HepG2 (cell line): ENCODE measurements around the gene COL27A1. TPM values are rescaled to one million over a fixed set of nuclear protein-coding genes. Genes with fewer than 3 reads are reported as not detected.

Experiments used
- ATAC-seq: fragments of 200-7000 bp; cut with Tn5 transposase; 3 replicates; pipeline ENCODE4 v1.9.1; 2020; ENCODE audit warnings: mild to moderate bottlenecking, moderate library complexity
- BruUV-seq: library from RNA; stranded (reverse); fragments of 400-500 nt; replicated peaks from 2 replicates; lab custom pipeline; 2021; lab: Mats Ljungman, UMichigan
- CTCF ChIA-PET: fragments of 300-600 bp; formaldehyde crosslinking; extraction: SDS; loops from one replicate; lab custom pipeline; 2021; ENCODE audit warnings: low total read pairs, inconsistent platforms, low intra/inter-chr PET ratio; lab: Yijun Ruan, JAX
- POLR2A ChIA-PET: fragments of 350-600 bp; sonication (Branson Sonifier 250); formaldehyde crosslinking; loops from one replicate; lab custom pipeline; 2020; ENCODE audit warnings: antibody characterized with exemption, inconsistent platforms; lab: Yijun Ruan, JAX
- DNase-seq: peaks from one replicate; pipeline ENCODE4 v3.0.0-alpha.2; 2015; ENCODE audit warnings: low spot score
- FAIRE-seq: peaks from 3 replicates; lab custom pipeline; 2011; peaks lifted over from hg19 to GRCh38; lab: Jason Lieb, UNC
- H2AFZ ChIP-seq: one replicate; pipeline ENCODE4 v1.6.1; 2011; ENCODE audit warnings: low read length, inconsistent platforms
- H3K27ac ChIP-seq: fragments of 300-600 bp; 3 replicates; pipeline ENCODE4 v1.8.0; 2011; ENCODE audit warnings: mixed run types, mild to moderate bottlenecking, mixed read lengths, low read length, inconsistent platforms; ENCODE audit not compliant: insufficient read depth; ENCODE audit errors: extremely low read length
- H3K27me3 ChIP-seq, 2 experiments: fragments of 200-600 bp in 1 of 2; 2 replicates in 1 of 2; 3 replicates in 1 of 2; pipeline versions ENCODE4 v1.6.0 to v1.8.0; 2011; ENCODE audit warnings: low read length in 2 of 2, mild to moderate bottlenecking in 2 of 2, moderate library complexity in 2 of 2, inconsistent platforms in 1 of 2; ENCODE audit not compliant: insufficient read depth in 2 of 2, control insufficient read depth in 1 of 2
- H3K36me3 ChIP-seq, 2 experiments: fragments of 200-600 bp in 1 of 2; replicated peaks in 1 of 2; 2 replicates in 1 of 2; 3 replicates in 1 of 2; pipeline versions ENCODE4 v1.5.1 to v1.8.0; 2011; ENCODE audit warnings: low read length in 2 of 2, inconsistent platforms in 1 of 2; ENCODE audit not compliant: insufficient read depth in 2 of 2, control insufficient read depth in 1 of 2
- H3K4me1 ChIP-seq: 2 replicates; pipeline ENCODE4 v1.5.1; 2012; ENCODE audit warnings: low read length, inconsistent platforms; ENCODE audit not compliant: insufficient read depth
- H3K4me2 ChIP-seq: 2 replicates; pipeline ENCODE4 v1.6.0; 2011; ENCODE audit warnings: low read depth, low read length, inconsistent platforms
- H3K4me3 ChIP-seq, 3 experiments: fragments of 200-600 bp in 1 of 3; sonication (generic), shearing (Covaris generic) in 1 of 3; replicated peaks in 1 of 3; 2 replicates each; pipeline ENCODE4 v1.5.1; 2011 to 2016; ENCODE audit warnings: low read length in 3 of 3, inconsistent platforms in 2 of 3, low read depth in 2 of 3, mild to moderate bottlenecking in 2 of 3, control low read depth in 1 of 3, mixed read lengths in 1 of 3; ENCODE audit not compliant: insufficient read depth in 1 of 3
- H3K79me2 ChIP-seq: one replicate; pipeline ENCODE4 v1.6.1; 2011; ENCODE audit warnings: low read length, inconsistent platforms; ENCODE audit not compliant: insufficient read depth
- H3K9ac ChIP-seq: 2 replicates; pipeline ENCODE4 v1.6.0; 2011; ENCODE audit warnings: mild to moderate bottlenecking, low read depth, low read length, inconsistent platforms; ENCODE audit not compliant: insufficient read depth
- H3K9me3 ChIP-seq: 2 replicates; pipeline ENCODE4 v1.5.1; 2012; ENCODE audit warnings: mild to moderate bottlenecking, low read length
- H4K20me1 ChIP-seq: 2 replicates; pipeline ENCODE4 v1.6.0; 2011; ENCODE audit warnings: inconsistent platforms, mild to moderate bottlenecking, low read length, moderate library complexity; ENCODE audit not compliant: insufficient read depth
- AGO2 ChIP-seq: fragments of 200-400 bp; formaldehyde crosslinking; optimal IDR thresholded peaks from 2 replicates; pipeline ENCODE3; 2017; ENCODE audit warnings: mild to moderate bottlenecking, low read depth, low read length, moderate library complexity
- ARNTL ChIP-seq: sonication (generic); formaldehyde crosslinking; IDR thresholded peaks from 2 replicates; pipeline ENCODE4 v1.4.0; 2020; ENCODE audit warnings: mild to moderate bottlenecking, missing genetic modification reagents
- DMAP1 ChIP-seq: IDR thresholded peaks from 2 replicates; pipeline ENCODE4 v1.6.1; 2016
- DPF2 ChIP-seq: sonication (generic); formaldehyde crosslinking; IDR thresholded peaks from 2 replicates; pipeline ENCODE4 v1.4.0; 2020; ENCODE audit warnings: mild to moderate bottlenecking, low read depth, missing genetic modification reagents, borderline replicate concordance
- FOXJ3 ChIP-seq: sonication (generic); formaldehyde crosslinking; IDR thresholded peaks from 2 replicates; pipeline ENCODE4 v1.4.0; 2020; ENCODE audit warnings: missing genetic modification reagents, mild to moderate bottlenecking, borderline replicate concordance
- HNF4A ChIP-seq: sonication (generic); formaldehyde crosslinking; IDR thresholded peaks from 2 replicates; pipeline ENCODE4 v1.4.0; 2020; ENCODE audit warnings: missing genetic modification reagents
- KLF12 ChIP-seq: sonication (generic); formaldehyde crosslinking; IDR thresholded peaks from 2 replicates; pipeline ENCODE4 v1.4.0; 2020; ENCODE audit warnings: missing genetic modification reagents, borderline replicate concordance
- MED8 ChIP-seq: sonication (generic); formaldehyde crosslinking; IDR thresholded peaks from 2 replicates; pipeline ENCODE4 v1.8.1; 2023; ENCODE audit warnings: mild to moderate bottlenecking, missing genetic modification reagents; ENCODE audit not compliant: insufficient replicate concordance
- MTF1 ChIP-seq: sonication (generic); formaldehyde crosslinking; IDR thresholded peaks from 2 replicates; pipeline ENCODE4 v1.5.0; 2020; ENCODE audit warnings: missing genetic modification reagents
- MTF2 ChIP-seq: sonication (generic); formaldehyde crosslinking; IDR thresholded peaks from 2 replicates; pipeline ENCODE4 v1.5.0; 2020; ENCODE audit warnings: missing genetic modification reagents, borderline replicate concordance
- NFIB ChIP-seq: sonication (generic); formaldehyde crosslinking; IDR thresholded peaks from 2 replicates; pipeline ENCODE4 v1.9.0; 2021; ENCODE audit warnings: missing genetic modification reagents, mild to moderate bottlenecking, borderline replicate concordance
- RBM22 ChIP-seq: fragments of 200-400 bp; formaldehyde crosslinking; optimal IDR thresholded peaks from 2 replicates; pipeline ENCODE3; 2017; ENCODE audit warnings: mild to moderate bottlenecking, low read length, moderate library complexity
- ZNF317 ChIP-seq: sonication (generic); formaldehyde crosslinking; IDR thresholded peaks from 2 replicates; pipeline ENCODE4 v1.5.0; 2020; ENCODE audit warnings: mild to moderate bottlenecking, missing genetic modification reagents
- ZNF660 ChIP-seq: sonication (generic); formaldehyde crosslinking; IDR thresholded peaks from 2 replicates; pipeline ENCODE4 v1.5.1; 2020; ENCODE audit warnings: mild to moderate bottlenecking, low read depth, missing genetic modification reagents, borderline replicate concordance
- ZNF709 ChIP-seq: sonication (generic); formaldehyde crosslinking; IDR thresholded peaks from 2 replicates; pipeline ENCODE4 v1.5.0; 2020; ENCODE audit warnings: mild to moderate bottlenecking, missing genetic modification reagents
- ZNF768 ChIP-seq: sonication (generic); formaldehyde crosslinking; IDR thresholded peaks from 2 replicates; pipeline ENCODE4 v1.4.0; 2020; ENCODE audit warnings: missing genetic modification reagents
- WGBS: methylation state at CpG from one replicate; pipeline ENCODE4 v1.1.6; 2017; ENCODE audit warnings: low lambda C conversion rate; 5-methylcytosine and 5-hydroxymethylcytosine counted together
- in situ Hi-C: cut with HindIII; loops from 2 replicates; pipeline ENCODE4 v1.10.0; 2017; ENCODE audit warnings: low pct_unique_long_range_greater_than_20kb; ENCODE audit not compliant: extremely low pct_ligation_motif_present
- intact Hi-C: fragments of 100-400 bp; cut with micrococcal nuclease; formaldehyde crosslinking; loops from one replicate; pipeline ENCODE4 v1.10.0; 2022; ENCODE audit not compliant: unreplicated experiment
- polyA plus RNA-seq, 8 experiments: library from polyadenylated mRNA; depleted of rRNA in 3 of 8; stranded (reverse) in 7 of 8; unstranded in 1 of 8; fragments of >200 nt; fragmentation: Illumina TruSeq in 4 of 8; extraction: Trizol in 4 of 8; gene quantifications; 2 replicates each; pipeline versions ENCODE4 v1.2.1 to v1.2.3, GENCODE V29; 2011 to 2016; ENCODE audit warnings: low read depth in 4 of 8, missing spikeins in 1 of 8, mixed read lengths in 1 of 8; ENCODE audit not compliant: insufficient read depth in 1 of 8
- total RNA-seq, 5 experiments: library from RNA; depleted of rRNA; stranded (reverse); fragments of >200 nt; fragmentation: Illumina TruSeq; extraction: Trizol; gene quantifications; 2 replicates each; pipeline ENCODE4 v1.2.3, GENCODE V29; 2016; ENCODE audit warnings: low read depth in 1 of 5
- TF ChIP-seq, protein P1 (sequence below): sonication (generic); formaldehyde crosslinking; IDR thresholded peaks from 2 replicates; pipeline ENCODE4 v1.4.0; 2020; ENCODE audit warnings: missing genetic modification reagents; ENCODE audit errors: not compliant biosample characterization
- TF ChIP-seq, protein P2 (sequence below): fragments of 450-650 bp; IDR thresholded peaks from 2 replicates; pipeline ENCODE4 v1.6.1; 2016
- TF ChIP-seq, protein P3 (sequence below): sonication (generic); formaldehyde crosslinking; IDR thresholded peaks from 2 replicates; pipeline ENCODE4 v1.5.0; 2020; ENCODE audit warnings: missing genetic modification reagents
- TF ChIP-seq, protein P4 (sequence below): sonication (generic); formaldehyde crosslinking; IDR thresholded peaks from 2 replicates; pipeline ENCODE4 v1.4.0; 2020; ENCODE audit warnings: missing genetic modification reagents
- TF ChIP-seq, protein P5 (sequence below): IDR thresholded peaks from 2 replicates; pipeline ENCODE4 v1.6.1; 2016; ENCODE audit warnings: mild to moderate bottlenecking, missing biosample characterization, missing genetic modification reagents

Gene COL27A1
- total and polyA plus RNA-seq, 2 of the 13 experiments (the other 11 are each of a cell fraction or from before 2014, with no cell fraction given), result 71.3 to 89.1 TPM

DNA sequence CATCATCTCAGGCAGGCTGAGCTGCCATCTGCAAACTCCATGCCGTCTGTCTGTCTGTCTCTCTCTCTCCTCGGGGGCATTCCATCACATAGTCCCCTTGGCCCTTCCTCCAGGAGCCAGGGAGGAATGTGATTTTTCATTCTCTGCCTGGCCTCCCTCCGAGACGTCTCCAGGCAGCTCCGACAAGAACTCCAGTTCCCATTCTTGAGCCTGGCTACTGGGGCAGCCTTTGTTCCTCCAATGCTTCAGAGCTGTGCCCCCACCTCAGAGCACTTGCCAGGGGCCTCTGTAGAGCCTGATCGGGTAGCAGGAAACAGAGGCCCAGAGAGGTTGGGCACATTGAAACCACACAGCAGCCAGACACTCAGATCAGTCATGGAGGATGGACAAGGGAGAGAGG lies 74.0 kb downstream of the COL27A1 start:
- WGBS, result 98% methylated on average over 6 of the region's 6 CpGs
- TF ChIP-seq, protein P1, sequence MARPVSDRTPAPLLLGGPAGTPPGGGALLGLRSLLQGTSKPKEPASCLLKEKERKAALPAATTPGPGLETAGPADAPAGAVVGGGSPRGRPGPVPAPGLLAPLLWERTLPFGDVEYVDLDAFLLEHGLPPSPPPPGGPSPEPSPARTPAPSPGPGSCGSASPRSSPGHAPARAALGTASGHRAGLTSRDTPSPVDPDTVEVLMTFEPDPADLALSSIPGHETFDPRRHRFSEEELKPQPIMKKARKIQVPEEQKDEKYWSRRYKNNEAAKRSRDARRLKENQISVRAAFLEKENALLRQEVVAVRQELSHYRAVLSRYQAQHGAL, result no peak
- TF ChIP-seq, protein P2, sequence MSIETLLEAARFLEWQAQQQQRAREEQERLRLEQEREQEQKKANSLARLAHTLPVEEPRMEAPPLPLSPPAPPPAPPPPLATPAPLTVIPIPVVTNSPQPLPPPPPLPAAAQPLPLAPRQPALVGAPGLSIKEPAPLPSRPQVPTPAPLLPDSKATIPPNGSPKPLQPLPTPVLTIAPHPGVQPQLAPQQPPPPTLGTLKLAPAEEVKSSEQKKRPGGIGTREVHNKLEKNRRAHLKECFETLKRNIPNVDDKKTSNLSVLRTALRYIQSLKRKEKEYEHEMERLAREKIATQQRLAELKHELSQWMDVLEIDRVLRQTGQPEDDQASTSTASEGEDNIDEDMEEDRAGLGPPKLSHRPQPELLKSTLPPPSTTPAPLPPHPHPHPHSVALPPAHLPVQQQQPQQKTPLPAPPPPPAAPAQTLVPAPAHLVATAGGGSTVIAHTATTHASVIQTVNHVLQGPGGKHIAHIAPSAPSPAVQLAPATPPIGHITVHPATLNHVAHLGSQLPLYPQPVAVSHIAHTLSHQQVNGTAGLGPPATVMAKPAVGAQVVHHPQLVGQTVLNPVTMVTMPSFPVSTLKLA, result no peak
- TF ChIP-seq ZNF317 (CRISPR knock-in tag) (no peak), KLF12 (CRISPR knock-in tag) (no peak), ZNF709 (CRISPR knock-in tag) (no peak), HNF4A (CRISPR knock-in tag) (no peak), AGO2 (peak; percentile 19), FOXJ3 (CRISPR knock-in tag) (no peak), MTF2 (CRISPR knock-in tag) (no peak), DMAP1 (no peak), DPF2 (CRISPR knock-in tag) (no peak), ZNF660 (CRISPR knock-in tag) (no peak), NFIB (CRISPR knock-in tag) (no peak), ARNTL (CRISPR knock-in tag) (no peak), MED8 (CRISPR knock-in tag) (no peak), MTF1 (CRISPR knock-in tag) (no peak), RBM22 (peak; percentile 29), ZNF768 (peak; percentile 56; the same call in 1 of the 2 replicates)
- TF ChIP-seq, protein P3, sequence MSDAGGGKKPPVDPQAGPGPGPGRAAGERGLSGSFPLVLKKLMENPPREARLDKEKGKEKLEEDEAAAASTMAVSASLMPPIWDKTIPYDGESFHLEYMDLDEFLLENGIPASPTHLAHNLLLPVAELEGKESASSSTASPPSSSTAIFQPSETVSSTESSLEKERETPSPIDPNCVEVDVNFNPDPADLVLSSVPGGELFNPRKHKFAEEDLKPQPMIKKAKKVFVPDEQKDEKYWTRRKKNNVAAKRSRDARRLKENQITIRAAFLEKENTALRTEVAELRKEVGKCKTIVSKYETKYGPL, result no peak
- TF ChIP-seq, protein P4, sequence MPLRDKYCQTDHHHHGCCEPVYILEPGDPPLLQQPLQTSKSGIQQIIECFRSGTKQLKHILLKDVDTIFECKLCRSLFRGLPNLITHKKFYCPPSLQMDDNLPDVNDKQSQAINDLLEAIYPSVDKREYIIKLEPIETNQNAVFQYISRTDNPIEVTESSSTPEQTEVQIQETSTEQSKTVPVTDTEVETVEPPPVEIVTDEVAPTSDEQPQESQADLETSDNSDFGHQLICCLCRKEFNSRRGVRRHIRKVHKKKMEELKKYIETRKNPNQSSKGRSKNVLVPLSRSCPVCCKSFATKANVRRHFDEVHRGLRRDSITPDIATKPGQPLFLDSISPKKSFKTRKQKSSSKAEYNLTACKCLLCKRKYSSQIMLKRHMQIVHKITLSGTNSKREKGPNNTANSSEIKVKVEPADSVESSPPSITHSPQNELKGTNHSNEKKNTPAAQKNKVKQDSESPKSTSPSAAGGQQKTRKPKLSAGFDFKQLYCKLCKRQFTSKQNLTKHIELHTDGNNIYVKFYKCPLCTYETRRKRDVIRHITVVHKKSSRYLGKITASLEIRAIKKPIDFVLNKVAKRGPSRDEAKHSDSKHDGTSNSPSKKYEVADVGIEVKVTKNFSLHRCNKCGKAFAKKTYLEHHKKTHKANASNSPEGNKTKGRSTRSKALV, result no peak
- TF ChIP-seq, protein P5, sequence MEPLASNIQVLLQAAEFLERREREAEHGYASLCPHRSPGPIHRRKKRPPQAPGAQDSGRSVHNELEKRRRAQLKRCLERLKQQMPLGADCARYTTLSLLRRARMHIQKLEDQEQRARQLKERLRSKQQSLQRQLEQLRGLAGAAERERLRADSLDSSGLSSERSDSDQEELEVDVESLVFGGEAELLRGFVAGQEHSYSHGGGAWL (CRISPR knock-in tag), result no peak

More for the DNA sequence above, 74.0 kb downstream of the COL27A1 start:
- Histone ChIP-seq H2AFZ (no peak overlapping the region), H3K27me3 (no peaks in the 10 kb centered on the region), H4K20me1 (no peaks in the 10 kb centered on the region), H3K4me2 (no peak overlapping the region), H3K4me3 (no peak overlapping the region), H3K79me2 (no peaks in the 10 kb centered on the region), H3K9ac (no peak overlapping the region), H3K36me3 (peaks cover 30 to 78% of the 10 kb centered on the region in 2 experiments; a peak in 4 of 5 replicates), H3K4me1 (peaks cover 6% of the 10 kb centered on the region; the same call in 1 of the 2 replicates), H3K27ac (no peak overlapping the region), H3K9me3 (no peaks in the 10 kb centered on the region)
- ChIA-PET CTCF (no interaction called here), POLR2A (no interaction called here)
- in situ Hi-C loops, result no loop called here
- BruUV-seq, result no TSS peak
- FAIRE-seq (no peak), DNase-seq (no peak), ATAC-seq (no peak)
- intact Hi-C loops, result no loop called here
